H1 (cell line): ENCODE results near the gene NOC3L. TPM values are rescaled to one million over a fixed set of nuclear protein-coding genes. Genes with fewer than 3 reads are reported as not detected.

Experiments used
- BCL11A ChIP-seq, 2 experiments: IDR thresholded peaks; one replicate each; pipeline ENCODE4 v1.6.1; 2011; ENCODE audit warnings: low read depth in 2 of 2, low read length in 2 of 2, mild to moderate bottlenecking in 2 of 2
- CHD7 ChIP-seq: fragments of 300-600 bp; sonication (generic); IDR thresholded peaks from 2 replicates; pipeline ENCODE4 v1.7.1; 2012; ENCODE audit warnings: low read length, moderate library complexity, mild to moderate bottlenecking, inconsistent platforms; ENCODE audit not compliant: insufficient replicate concordance
- HDAC2 ChIP-seq, 2 experiments: fragments of 300-600 bp in 1 of 2; sonication (generic) in 1 of 2; IDR thresholded peaks; 2 replicates each; pipeline ENCODE4 v1.6.1; 2011 to 2012; ENCODE audit warnings: low read depth in 2 of 2, low read length in 2 of 2, mild to moderate bottlenecking in 2 of 2, moderate library complexity in 2 of 2, borderline replicate concordance in 1 of 2, inconsistent platforms in 1 of 2
- TAF7 ChIP-seq: optimal IDR thresholded peaks from 2 replicates; pipeline ENCODE3; 2011; ENCODE audit warnings: low read depth, mild to moderate bottlenecking, inconsistent platforms, low read length, moderate library complexity, borderline replicate concordance
- TCF12 ChIP-seq: IDR thresholded peaks from 2 replicates; pipeline ENCODE4 v1.6.1; 2011; ENCODE audit warnings: low read depth, mild to moderate bottlenecking, low read length
- USF2 ChIP-seq: IDR thresholded peaks from 2 replicates; pipeline ENCODE4 v1.6.1; 2011; ENCODE audit warnings: low read length, improper control_type of control experiment
- polyA plus RNA-seq, 7 experiments: library from polyadenylated mRNA; depleted of rRNA in 3 of 7; stranded (reverse) in 5 of 7; unstranded in 2 of 7; fragments of >200 nt in 5 of 7; fragments of 200-250 nt in 2 of 7; gene quantifications; 1 replicate in 5 of 7; 2 replicates in 1 of 7; 4 replicates in 1 of 7; pipeline versions ENCODE4 v1.2.1 to v1.2.3, GENCODE V29; 2011 to 2013; ENCODE audit warnings: missing spikeins in 2 of 7, mixed read lengths in 2 of 7
- total RNA-seq: library from RNA; stranded (reverse); fragmentation: NEBNext Ultra II Directional; extraction: Animal tissue kit (Norgen Biotek cat#: 25700); gene quantifications from 2 replicates; pipeline ENCODE4 v1.2.1, GENCODE V29; 2021

Gene NOC3L
- total and polyA plus RNA-seq, 2 of the 8 experiments (the other 6 are each of a cell fraction or from before 2014, with no cell fraction given) = 7.1 to 39.1 TPM

- TF ChIP-seq CHD7 (no peak), USF2 (no peak), HDAC2 (IDR thresholded peaks at IDR 0.05; ENCODE audit: borderline replicate concordance in 1 of 2, low read depth in 2 of 2, low read length in 2 of 2) (no peak), TCF12 (no peak), BCL11A (IDR thresholded peaks at IDR 0.05; ENCODE audit: low read depth in 2 of 2, low read length in 2 of 2) (no peak), TAF7 (no peak)
Observed at GRCh38 chr10:94383530-94383929, 20.8 kb upstream of the NOC3L start (continued).
